ENCODE measurements around the gene RNASEH2B.

The RNASEH2B gene

DNA sequence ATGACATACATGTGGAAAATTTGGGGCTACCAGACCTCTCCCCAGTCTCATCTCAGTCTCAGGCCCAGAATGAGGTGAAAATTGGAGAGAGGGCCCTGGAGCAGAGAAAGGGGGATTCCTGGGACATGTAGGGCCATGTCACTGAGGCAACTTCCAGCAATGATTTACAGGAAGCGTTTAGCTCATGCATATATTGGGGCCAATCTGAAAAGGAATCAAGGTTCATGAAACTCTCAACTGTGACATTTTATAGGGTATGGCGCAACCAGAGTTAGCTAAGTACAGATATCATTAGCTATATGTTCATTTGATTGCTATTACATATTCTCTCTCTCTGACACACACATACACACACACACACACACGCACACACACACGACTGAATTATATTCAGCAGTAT is 86.3 kb downstream of the RNASEH2B start:
- Histone ChIP-seq H3K9ac (ENCODE audit: low read depth, low read length) (no peak overlapping the region), H3K4me1 (ENCODE audit: insufficient read depth, low read length) (peaks cover 28% of the 10 kb centered on the region), H3K4me3 (ENCODE audit: low read length) (no peak overlapping the region), H3K36me3 (ENCODE audit: insufficient read depth, low read length) (no peaks in the 10 kb centered on the region), H3K9me3 (ENCODE audit: insufficient read depth, low read depth, low read length) (no peaks in the 10 kb centered on the region), H3K27ac (ENCODE audit: low read depth, low read length) (no peak overlapping the region), H3K27me3 (ENCODE audit: insufficient read depth, low read length) (peaks cover 6% of the 10 kb centered on the region; the same call in 1 of the 2 replicates)
- WGBS: 88% methylated on average over 2 of the region's 4 CpGs

DNA sequence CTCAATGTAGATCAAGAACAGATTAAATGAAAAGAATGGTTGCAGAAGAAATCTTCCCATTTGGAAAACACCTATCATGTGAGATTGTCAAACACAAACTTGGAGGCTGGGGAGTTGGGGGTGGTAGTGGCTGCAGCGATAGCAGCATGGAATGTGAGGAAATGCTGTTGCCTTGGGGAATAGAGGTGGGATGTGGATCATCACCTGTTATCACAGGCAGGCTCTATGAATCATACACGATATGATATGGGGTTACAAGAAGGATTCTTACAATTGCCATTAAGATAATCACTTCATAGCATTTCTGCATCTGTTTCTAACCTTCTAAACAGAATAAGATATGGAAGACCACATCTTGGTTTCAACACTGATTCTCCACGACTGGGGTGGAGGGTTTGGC is 88.7 kb downstream of the RNASEH2B start:
- Histone ChIP-seq H3K27ac (ENCODE audit: low read depth, low read length) (no peak overlapping the region), H3K4me1 (ENCODE audit: insufficient read depth, low read length) (peaks cover 22% of the 10 kb centered on the region), H3K4me3 (ENCODE audit: low read length) (no peak overlapping the region), H3K9me3 (ENCODE audit: insufficient read depth, low read depth, low read length) (no peaks in the 10 kb centered on the region), H3K27me3 (ENCODE audit: insufficient read depth, low read length) (no peaks in the 10 kb centered on the region), H3K9ac (ENCODE audit: low read depth, low read length) (no peak overlapping the region), H3K36me3 (ENCODE audit: insufficient read depth, low read length) (no peaks in the 10 kb centered on the region)
- 87% methylated on average over 3 of the region's 3 CpGs for WGBS

DNA sequence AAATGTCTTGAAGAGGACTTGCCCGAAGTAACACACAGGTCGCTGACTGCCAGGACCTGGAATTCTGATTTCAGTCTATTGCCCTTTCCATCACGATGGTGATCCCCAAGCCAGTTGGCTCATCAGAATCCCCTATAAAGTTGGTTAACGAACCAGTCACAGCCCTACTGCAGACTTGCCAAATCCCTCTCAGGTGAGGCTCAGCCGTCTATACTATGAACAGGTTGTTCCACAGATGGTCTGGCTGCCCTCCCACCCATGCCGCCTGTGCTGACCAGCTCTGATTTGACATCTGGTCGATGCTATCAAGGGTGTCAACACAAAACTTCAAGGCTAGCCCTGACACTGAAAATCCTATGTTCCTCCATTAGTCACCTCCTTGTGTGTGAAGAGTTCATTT is 90.0 kb downstream of the RNASEH2B start:
- peaks cover 11% of the 10 kb centered on the region for H3K4me1 ChIP-seq (ENCODE audit: insufficient read depth, low read length)
- H3K36me3 ChIP-seq (ENCODE audit: insufficient read depth, low read length): no peaks in the 10 kb centered on the region
- H3K4me3 ChIP-seq (ENCODE audit: low read length): no peak overlapping the region
- H3K27me3 ChIP-seq (ENCODE audit: insufficient read depth, low read length): no peaks in the 10 kb centered on the region
- H3K27ac ChIP-seq (ENCODE audit: low read depth, low read length): no peak overlapping the region
- no peaks in the 10 kb centered on the region for H3K9me3 ChIP-seq (ENCODE audit: insufficient read depth, low read depth, low read length)
- no peak overlapping the region for H3K9ac ChIP-seq (ENCODE audit: low read depth, low read length)
- WGBS: 96% methylated on average over 7 of the region's 7 CpGs

DNA sequence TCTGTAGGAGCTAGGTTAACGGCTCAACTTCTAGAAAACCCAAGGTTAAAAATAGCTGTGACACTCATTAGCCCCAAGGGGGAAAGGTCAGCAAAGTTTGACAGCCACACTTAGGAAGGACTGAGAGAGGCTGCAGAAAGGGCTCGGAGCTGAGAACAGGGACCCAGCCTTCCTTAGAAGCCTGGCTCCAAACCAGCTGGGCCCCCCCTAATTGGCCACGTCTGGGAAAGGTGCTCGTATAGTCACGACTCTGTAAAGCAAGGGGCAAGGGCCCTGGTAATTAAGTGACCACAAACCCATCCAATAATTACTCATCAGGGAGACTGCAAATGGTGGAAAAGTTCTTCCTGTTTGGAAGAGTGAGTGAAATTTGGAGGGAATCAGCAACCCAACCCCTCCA is 90.5 kb downstream of the RNASEH2B start:
- Histone ChIP-seq H3K4me3 (ENCODE audit: low read length) (no peak overlapping the region), H3K4me1 (ENCODE audit: insufficient read depth, low read length) (peaks cover 13% of the 10 kb centered on the region), H3K36me3 (ENCODE audit: insufficient read depth, low read length) (no peaks in the 10 kb centered on the region), H3K9me3 (ENCODE audit: insufficient read depth, low read depth, low read length) (no peaks in the 10 kb centered on the region), H3K9ac (ENCODE audit: low read depth, low read length) (no peak overlapping the region), H3K27ac (ENCODE audit: low read depth, low read length) (no peak overlapping the region), H3K27me3 (ENCODE audit: insufficient read depth, low read length) (no peaks in the 10 kb centered on the region)
- 93% methylated on average over 5 of the region's 5 CpGs for WGBS

DNA sequence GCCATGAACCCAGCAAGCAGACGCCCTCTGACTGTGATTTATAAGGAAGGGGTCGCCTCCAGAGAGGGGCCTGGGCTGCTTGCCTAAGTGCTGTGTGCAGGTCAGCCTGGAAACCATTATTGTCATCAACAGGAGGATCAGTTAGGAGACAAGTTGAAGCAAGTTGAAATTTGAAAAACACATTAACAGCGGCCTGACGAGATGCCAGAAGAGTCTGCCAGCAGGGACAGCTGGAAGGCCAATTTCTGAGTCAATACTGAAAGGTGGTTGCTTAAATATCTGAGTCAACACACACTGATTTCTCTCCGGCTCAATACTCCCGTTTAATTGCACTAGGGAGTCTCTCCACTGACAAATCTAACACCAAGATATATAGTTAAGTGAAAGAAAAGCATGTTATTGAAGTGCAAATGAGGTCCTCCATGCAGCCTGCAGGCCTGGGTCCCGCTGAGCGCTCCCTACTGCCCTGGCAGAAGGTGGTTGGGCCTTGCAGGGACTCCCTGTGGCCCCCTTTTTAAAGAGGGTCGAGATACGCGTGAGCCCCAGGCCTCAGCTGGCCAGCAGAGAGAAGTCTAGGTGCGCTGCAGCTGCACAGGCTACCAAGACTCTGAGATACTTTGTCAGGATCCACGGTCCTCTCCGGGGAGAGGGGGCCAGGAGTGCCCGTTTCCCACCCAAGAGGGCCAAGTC is 91.1 kb downstream of the RNASEH2B start:
- Histone ChIP-seq H3K4me3 (ENCODE audit: low read length) (no peak overlapping the region), H3K36me3 (ENCODE audit: insufficient read depth, low read length) (no peaks in the 10 kb centered on the region), H3K27ac (ENCODE audit: low read depth, low read length) (no peak overlapping the region), H3K27me3 (ENCODE audit: insufficient read depth, low read length) (no peaks in the 10 kb centered on the region), H3K4me1 (ENCODE audit: insufficient read depth, low read length) (peaks cover 13% of the 10 kb centered on the region), H3K9me3 (ENCODE audit: insufficient read depth, low read depth, low read length) (no peaks in the 10 kb centered on the region), H3K9ac (ENCODE audit: low read depth, low read length) (no peak overlapping the region)
- WGBS: 69% methylated on average over 13 of the region's 15 CpGs

DNA sequence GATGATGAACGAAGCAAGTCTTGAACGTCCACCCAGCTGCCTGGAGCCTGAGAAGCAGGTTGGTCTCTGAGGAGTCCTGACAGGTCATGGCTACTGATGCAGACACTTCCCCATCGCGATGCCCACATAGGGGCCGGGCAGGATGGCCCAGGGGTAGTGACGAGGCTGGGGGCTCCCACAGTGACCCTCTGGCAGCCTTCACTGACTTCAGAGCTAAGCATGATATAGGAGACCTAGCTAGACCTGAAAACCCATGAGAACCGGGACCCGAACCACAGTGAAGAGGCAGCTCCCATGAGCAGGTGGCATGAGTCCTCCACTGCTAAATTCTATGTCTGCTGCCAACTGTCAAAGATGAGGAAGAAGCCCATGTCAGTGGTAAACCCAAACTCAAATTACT is 91.7 kb downstream of the RNASEH2B start:
- H3K36me3 ChIP-seq (ENCODE audit: insufficient read depth, low read length): no peaks in the 10 kb centered on the region
- H3K4me1 ChIP-seq (ENCODE audit: insufficient read depth, low read length): peaks cover 13% of the 10 kb centered on the region
- H3K9ac ChIP-seq (ENCODE audit: low read depth, low read length): no peak overlapping the region
- 95% methylated on average over 8 of the region's 8 CpGs for WGBS
- no peaks in the 10 kb centered on the region for H3K9me3 ChIP-seq (ENCODE audit: insufficient read depth, low read depth, low read length)
- no peaks in the 10 kb centered on the region for H3K27me3 ChIP-seq (ENCODE audit: insufficient read depth, low read length)
- no peak overlapping the region for H3K4me3 ChIP-seq (ENCODE audit: low read length)
- no peak overlapping the region for H3K27ac ChIP-seq (ENCODE audit: low read depth, low read length)

DNA sequence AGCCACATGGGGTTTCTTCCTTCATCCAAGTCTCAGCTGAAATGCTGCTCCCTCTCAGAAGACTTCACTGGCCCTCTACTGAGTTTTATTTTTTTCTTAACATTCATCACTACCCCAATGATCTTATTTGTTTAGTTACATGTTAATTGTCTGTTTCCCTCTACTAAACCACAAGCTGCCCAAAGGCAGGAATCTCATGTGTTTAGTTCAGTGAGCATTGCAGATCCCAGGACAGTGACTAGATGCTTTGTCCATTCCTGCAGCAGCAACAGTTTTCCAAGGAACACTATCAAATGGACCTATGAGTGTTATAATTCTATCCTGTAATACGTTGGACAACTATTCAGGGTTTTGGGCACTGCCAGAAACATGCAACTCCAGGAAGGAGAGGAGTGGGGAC is 93.1 kb downstream of the RNASEH2B start:
- Histone ChIP-seq H3K4me1 (ENCODE audit: insufficient read depth, low read length) (peaks cover 13% of the 10 kb centered on the region), H3K9ac (ENCODE audit: low read depth, low read length) (no peak overlapping the region), H3K9me3 (ENCODE audit: insufficient read depth, low read depth, low read length) (no peaks in the 10 kb centered on the region), H3K4me3 (ENCODE audit: low read length) (no peak overlapping the region), H3K27me3 (ENCODE audit: insufficient read depth, low read length) (no peaks in the 10 kb centered on the region), H3K36me3 (ENCODE audit: insufficient read depth, low read length) (no peaks in the 10 kb centered on the region), H3K27ac (ENCODE audit: low read depth, low read length) (no peak overlapping the region)
- 86% methylated on average over 1 of the region's 1 CpG for WGBS

DNA sequence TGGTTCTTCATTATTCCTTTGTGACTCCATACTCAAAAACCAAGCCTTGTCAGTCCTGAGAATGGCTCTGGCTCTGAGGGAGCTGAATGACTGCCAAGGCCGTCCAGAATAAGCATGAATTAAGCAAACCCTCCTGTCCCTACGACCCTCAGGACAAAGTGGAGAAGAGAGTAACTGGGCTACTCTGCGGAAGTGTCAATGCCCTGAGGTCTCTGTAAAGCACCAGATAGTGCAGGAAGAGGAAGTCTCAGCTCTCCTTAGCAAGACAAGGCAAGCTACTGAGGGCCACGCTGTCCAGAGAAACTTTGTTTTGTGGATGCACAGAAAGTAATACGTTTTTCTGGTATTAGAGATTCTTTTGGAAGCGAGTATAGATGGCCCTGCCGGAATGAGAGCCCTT is 94.1 kb downstream of the RNASEH2B start:
- H3K9ac ChIP-seq (ENCODE audit: low read depth, low read length): no peak overlapping the region
- no peak overlapping the region for H3K27ac ChIP-seq (ENCODE audit: low read depth, low read length)
- no peaks in the 10 kb centered on the region for H3K36me3 ChIP-seq (ENCODE audit: insufficient read depth, low read length)
- peaks cover 13% of the 10 kb centered on the region for H3K4me1 ChIP-seq (ENCODE audit: insufficient read depth, low read length)
- no peaks in the 10 kb centered on the region for H3K9me3 ChIP-seq (ENCODE audit: insufficient read depth, low read depth, low read length)
- H3K27me3 ChIP-seq (ENCODE audit: insufficient read depth, low read length): no peaks in the 10 kb centered on the region
- 91% methylated on average over 7 of the region's 7 CpGs for WGBS
- H3K4me3 ChIP-seq (ENCODE audit: low read length): no peak overlapping the region

DNA sequence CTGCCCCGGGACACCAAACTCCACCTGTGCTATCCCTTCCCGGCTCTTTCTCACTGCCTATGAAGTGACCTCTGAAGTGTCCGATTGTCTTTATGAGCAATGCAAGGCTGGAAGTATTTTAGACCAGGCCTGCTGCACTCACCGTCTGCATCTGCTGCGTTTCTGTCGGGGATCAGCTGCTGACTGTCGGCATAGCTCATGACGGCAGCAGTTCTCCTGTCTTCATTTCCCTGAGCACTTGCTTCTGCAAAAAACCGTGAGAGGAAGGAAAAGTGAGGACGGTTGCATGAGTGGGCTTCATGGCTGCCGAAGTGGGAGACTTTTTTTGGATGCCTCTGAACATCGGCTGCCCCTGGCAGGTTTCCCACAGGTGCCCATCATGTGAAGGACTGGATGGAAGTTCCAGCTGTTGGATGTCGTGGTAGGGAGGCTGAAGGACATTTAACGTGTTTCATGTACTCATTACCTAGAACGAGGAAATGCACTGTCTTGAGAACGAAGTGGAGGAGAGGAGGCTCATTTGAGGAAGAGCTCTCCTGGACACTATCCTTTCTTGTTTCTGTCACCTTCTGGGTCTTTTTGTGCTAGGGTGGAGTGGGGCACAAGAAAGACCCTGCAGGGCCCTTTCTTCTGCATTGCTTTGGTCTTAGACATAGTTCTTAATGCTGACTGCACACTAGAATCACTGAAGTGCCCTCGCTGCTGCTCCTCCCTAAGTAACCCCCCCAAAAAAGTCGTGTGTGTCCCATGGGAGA is 94.7 kb downstream of the RNASEH2B start:
- Histone ChIP-seq H3K36me3 (ENCODE audit: insufficient read depth, low read length) (no peaks in the 10 kb centered on the region), H3K9ac (ENCODE audit: low read depth, low read length) (no peak overlapping the region), H3K27me3 (ENCODE audit: insufficient read depth, low read length) (no peaks in the 10 kb centered on the region), H3K27ac (ENCODE audit: low read depth, low read length) (no peak overlapping the region), H3K4me1 (ENCODE audit: insufficient read depth, low read length) (peaks cover 13% of the 10 kb centered on the region), H3K4me3 (ENCODE audit: low read length) (no peak overlapping the region), H3K9me3 (ENCODE audit: insufficient read depth, low read depth, low read length) (no peaks in the 10 kb centered on the region)
- WGBS: 90% methylated on average over 18 of the region's 18 CpGs

DNA sequence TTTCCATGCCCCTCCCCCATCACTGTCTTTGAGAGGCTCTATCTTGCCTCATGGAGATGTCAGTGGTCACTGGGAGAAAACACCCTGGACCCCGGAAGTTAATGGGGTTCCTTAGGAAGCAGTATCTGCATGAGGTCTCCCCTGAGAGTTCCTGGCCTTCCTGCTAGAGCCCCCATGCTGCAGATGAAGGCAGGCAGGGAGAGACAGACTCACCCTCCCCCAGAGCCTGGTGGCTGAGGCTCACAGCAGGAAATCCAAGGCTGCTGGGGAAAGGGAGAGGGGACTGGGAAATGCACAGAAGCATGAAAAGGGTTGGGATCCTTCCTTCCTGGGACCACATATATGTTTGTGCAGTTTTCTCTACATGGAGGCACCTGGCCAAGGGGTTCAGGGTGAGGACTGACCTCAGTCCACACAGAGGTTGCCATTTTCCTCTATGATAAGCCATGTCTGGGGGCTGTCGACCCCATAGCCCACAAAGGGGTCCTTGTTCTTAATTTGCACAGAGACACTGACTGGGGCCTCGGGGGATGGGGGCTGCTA is 95.4 kb downstream of the RNASEH2B start:
- no peak overlapping the region for H3K27ac ChIP-seq (ENCODE audit: low read depth, low read length)
- no peak overlapping the region for H3K9ac ChIP-seq (ENCODE audit: low read depth, low read length)
- peaks cover 13% of the 10 kb centered on the region for H3K4me1 ChIP-seq (ENCODE audit: insufficient read depth, low read length)
- H3K9me3 ChIP-seq (ENCODE audit: insufficient read depth, low read depth, low read length): no peaks in the 10 kb centered on the region
- no peak overlapping the region for H3K4me3 ChIP-seq (ENCODE audit: low read length)
- no peaks in the 10 kb centered on the region for H3K27me3 ChIP-seq (ENCODE audit: insufficient read depth, low read length)
- WGBS: 71% methylated on average over 3 of the region's 3 CpGs
- H3K36me3 ChIP-seq (ENCODE audit: insufficient read depth, low read length): no peaks in the 10 kb centered on the region

DNA sequence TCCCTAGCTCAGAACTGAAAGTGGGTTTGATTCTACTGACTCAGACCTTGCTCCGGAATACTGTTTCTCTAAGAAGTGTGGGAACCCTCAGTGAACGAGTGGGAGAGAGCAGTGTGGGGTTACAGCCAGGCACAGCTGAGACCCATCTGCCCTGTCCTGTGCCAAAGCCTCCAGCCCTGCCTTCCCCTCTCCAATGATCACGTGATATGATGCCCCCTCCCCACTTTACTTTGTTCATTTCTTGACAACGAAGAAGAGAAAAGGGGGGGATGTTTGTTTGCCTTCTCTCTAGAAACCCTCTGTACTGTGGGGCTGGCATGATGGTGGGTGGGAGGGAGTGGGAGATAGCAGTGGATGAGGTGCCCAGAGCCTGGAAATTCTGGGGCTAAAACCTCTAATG is 96.0 kb downstream of the RNASEH2B start:
- no peaks in the 10 kb centered on the region for H3K9me3 ChIP-seq (ENCODE audit: insufficient read depth, low read depth, low read length)
- H3K4me3 ChIP-seq (ENCODE audit: low read length): no peak overlapping the region
- no peak overlapping the region for H3K9ac ChIP-seq (ENCODE audit: low read depth, low read length)
- H3K4me1 ChIP-seq (ENCODE audit: insufficient read depth, low read length): peaks cover 8% of the 10 kb centered on the region
- no peak overlapping the region for H3K27ac ChIP-seq (ENCODE audit: low read depth, low read length)
- H3K27me3 ChIP-seq (ENCODE audit: insufficient read depth, low read length): no peaks in the 10 kb centered on the region
- 74% methylated on average over 4 of the region's 4 CpGs for WGBS
- H3K36me3 ChIP-seq (ENCODE audit: insufficient read depth, low read length): no peaks in the 10 kb centered on the region

Measured in HUES64 (cell line).